ENCODE results near the gene HUS1B. TPM values are rescaled to one million over a fixed set of nuclear protein-coding genes. Genes with fewer than 3 reads are reported as not detected.

Gene HUS1B
- total and polyA plus RNA-seq, 2 of the 13 experiments (the other 11 are each of a cell fraction or from before 2014, with no cell fraction given) = 0.18 to 0.40 TPM

- H3K9ac ChIP-seq (ENCODE audit: insufficient read depth, low read depth, low read length) = no peak overlapping the region
- TF ChIP-seq ZNF562 (CRISPR knock-in tag; IDR thresholded peaks at IDR 0.05; ENCODE audit: borderline replicate concordance) (no peak), HOXD1 (CRISPR knock-in tag; IDR thresholded peaks at IDR 0.05) (no peak), IRF1 (CRISPR knock-in tag; IDR thresholded peaks at IDR 0.05; ENCODE audit: low read depth) (no peak), ZFP62 (CRISPR knock-in tag; IDR thresholded peaks at IDR 0.05) (no peak), ZNF510 (CRISPR knock-in tag; IDR thresholded peaks at IDR 0.05; ENCODE audit: low read depth) (no peak), ARHGAP35 (CRISPR knock-in tag; IDR thresholded peaks at IDR 0.05; ENCODE audit: borderline replicate concordance) (no peak), ZNF205 (CRISPR knock-in tag; IDR thresholded peaks at IDR 0.05) (no peak), ZBTB44 (CRISPR knock-in tag; IDR thresholded peaks at IDR 0.05) (no peak), NONO (IDR thresholded peaks at IDR 0.05) (no peak), NONO (CRISPR knock-in tag; conservative IDR thresholded peaks at IDR 0.05) (no peak), ZBTB14 (CRISPR knock-in tag; IDR thresholded peaks at IDR 0.05) (no peak), LBX2 (CRISPR knock-in tag; IDR thresholded peaks at IDR 0.05; ENCODE audit: borderline replicate concordance) (no peak), ZNF512B (CRISPR knock-in tag; IDR thresholded peaks at IDR 0.05; ENCODE audit: borderline replicate concordance) (no peak), ZNF350 (CRISPR knock-in tag; IDR thresholded peaks at IDR 0.05; ENCODE audit: borderline replicate concordance, low read depth) (no peak)
- intact Hi-C loops (cut with micrococcal nuclease; ENCODE audit: unreplicated experiment) (no loop called here), in situ Hi-C loops (cut with HindIII; ENCODE audit: extremely low pct_ligation_motif_present, low pct_unique_long_range_greater_than_20kb) (no loop called here)
- H3K4me2 ChIP-seq (ENCODE audit: low read depth, low read length) = no peak overlapping the region
- WGBS (ENCODE audit: low lambda C conversion rate) = 89% methylated on average over 6 of the region's 6 CpGs
- ATAC-seq (no peak), DNase-seq (ENCODE audit: low spot score) (no peak), FAIRE-seq (no peak)
- no peak overlapping the region for H2AFZ ChIP-seq (ENCODE audit: low read length)
- H3K27ac ChIP-seq (ENCODE audit: extremely low read length, insufficient read depth, low read length) = no peak overlapping the region
- no peak overlapping the region for H3K4me3 ChIP-seq (replicated peaks in 1 of 3; ENCODE audit: insufficient read depth in 1 of 3, low read depth in 2 of 3, low read length in 3 of 3)
- H4K20me1 ChIP-seq (ENCODE audit: insufficient read depth, low read length) = no peaks in the 10 kb centered on the region
- no peaks in the 10 kb centered on the region; a peak in 1 of 5 replicates for H3K36me3 ChIP-seq (replicated peaks in 1 of 2; ENCODE audit: control insufficient read depth in 1 of 2, insufficient read depth in 2 of 2, low read length in 2 of 2)
- ChIA-PET CTCF (ENCODE audit: low intra/inter-chr PET ratio, low total read pairs) (no interaction called here), POLR2A (no interaction called here)
- no TSS peak for BruUV-seq (replicated peaks)
- no peaks in the 10 kb centered on the region for H3K27me3 ChIP-seq (ENCODE audit: control insufficient read depth in 1 of 2, insufficient read depth in 2 of 2, low read length in 2 of 2)
- peaks cover 6% of the 10 kb centered on the region; the same call in 1 of the 2 replicates for H3K4me1 ChIP-seq (ENCODE audit: insufficient read depth, low read length)
- peaks cover 23% of the 10 kb centered on the region for H3K79me2 ChIP-seq (ENCODE audit: insufficient read depth, low read length)
- no peaks in the 10 kb centered on the region for H3K9me3 ChIP-seq (ENCODE audit: low read length)
These were observed 28.1 kb upstream of the HUS1B start for GRCh38 chr6:684831-685636.
